Uterus (tissue), 2 donors: ENCODE results near the gene NPR2.

ENCODE experiments used
- CTCF ChIP-seq, 4 experiments: fragments of 200-600 bp in 2 of 4; fragments of 450-650 bp in 2 of 4; sonication (generic) in 2 of 4; IDR thresholded peaks; one replicate each; pipeline ENCODE4 v1.5.1; 2016 to 2019; ENCODE audit warnings: antibody characterized with exemption in 4 of 4, mild to moderate bottlenecking in 2 of 4, moderate library complexity in 1 of 4
- POLR2A ChIP-seq, 2 donors: fragments of 450-650 bp; IDR thresholded peaks; one replicate each; pipeline ENCODE4 v1.6.1; 2016; ENCODE audit warnings: antibody characterized with exemption in 2 of 2, mild to moderate bottlenecking in 1 of 2, moderate library complexity in 1 of 2

- TF ChIP-seq CTCF (IDR thresholded peaks at IDR 0.05) (no peak), POLR2A (IDR thresholded peaks at IDR 0.05) (no peak)
Measured at GRCh38 chr9:35741740-35742139, 49.7 kb upstream of the NPR2 start.
